ENCODE data around the gene UBAC2.

Gene UBAC2

DNA sequence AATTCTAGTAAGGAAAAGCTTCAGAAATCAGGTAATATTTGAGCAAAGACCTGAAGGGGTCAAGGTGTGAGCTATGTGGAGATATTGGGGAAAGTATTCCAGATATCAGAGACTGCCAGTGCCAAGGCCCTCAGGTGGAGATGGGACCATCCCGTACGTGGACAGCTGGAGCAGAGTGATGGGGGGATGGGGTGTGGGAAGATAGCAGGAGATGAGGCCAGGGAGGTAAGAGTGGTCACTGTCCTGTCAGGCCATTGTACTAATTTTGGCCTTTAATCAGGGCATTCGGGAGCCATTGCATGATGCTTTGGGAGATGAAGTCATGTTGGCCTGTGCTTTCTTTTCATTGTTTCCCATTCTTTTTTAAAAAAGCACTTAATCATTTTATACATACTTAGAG is 70.6 kb downstream of the UBAC2 start:
- DNase-seq (ENCODE audit: low read depth), result no peak

DNA sequence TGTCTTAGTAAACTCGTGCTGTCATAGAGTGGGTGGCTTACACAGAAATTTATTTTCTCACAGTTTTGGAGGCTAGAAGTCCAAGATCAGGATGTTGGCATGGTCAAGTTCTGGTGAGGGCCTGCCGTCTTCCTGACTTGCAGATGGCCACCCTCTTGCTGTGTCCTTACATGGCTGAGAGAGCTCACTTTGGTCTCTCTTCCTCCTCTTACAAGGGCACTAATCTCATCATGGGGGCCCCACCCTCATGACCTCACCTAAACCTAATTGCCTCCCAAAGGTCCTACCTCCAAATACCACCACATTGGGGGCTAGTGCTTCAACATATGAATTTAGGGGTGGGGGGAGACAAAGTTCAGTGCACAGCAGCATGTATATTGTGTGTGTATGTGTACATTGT is 71.8 kb downstream of the UBAC2 start:
- DNase-seq (ENCODE audit: low read depth), result no peak

DNA sequence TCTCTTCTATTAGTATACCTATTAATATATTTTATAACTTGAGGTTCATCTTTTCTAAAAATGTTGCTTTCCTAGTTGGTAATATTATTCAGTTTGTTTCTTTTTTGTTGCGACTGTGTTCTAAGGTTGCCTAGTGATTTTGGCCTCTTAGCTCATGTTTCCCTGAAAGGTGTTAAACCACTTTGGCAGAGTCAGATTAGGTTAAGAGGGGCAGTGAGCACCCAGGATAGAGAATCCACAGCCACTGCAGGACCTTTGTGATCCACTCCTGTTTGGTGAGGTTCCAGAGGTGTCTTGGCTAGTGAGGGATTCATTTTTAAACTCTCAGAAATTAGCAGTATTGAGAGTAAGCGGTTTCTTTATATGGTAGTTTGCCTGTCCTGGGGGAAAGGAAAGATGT is 72.5 kb downstream of the UBAC2 start:
- no peak for DNase-seq (ENCODE audit: low read depth)

DNA sequence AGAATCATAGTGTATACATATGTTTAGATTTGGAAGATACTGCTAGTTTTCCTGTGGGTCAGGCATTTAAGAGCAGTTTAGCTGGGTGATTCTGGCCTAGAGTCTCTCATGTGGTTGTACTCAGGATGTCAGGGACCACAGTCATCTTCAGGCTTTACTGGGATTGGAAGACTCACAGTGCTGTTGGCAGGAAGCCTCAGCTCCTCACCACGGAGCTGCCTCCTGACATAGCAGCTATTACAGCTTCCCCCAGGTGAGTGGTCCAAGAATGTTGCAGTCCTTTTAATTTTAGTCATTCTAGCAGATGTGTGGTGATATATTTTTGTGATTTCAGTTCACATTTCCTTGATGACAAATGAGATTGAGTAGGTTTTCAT is 74.4 kb downstream of the UBAC2 start:
- no peak for DNase-seq (ENCODE audit: low read depth)

DNA sequence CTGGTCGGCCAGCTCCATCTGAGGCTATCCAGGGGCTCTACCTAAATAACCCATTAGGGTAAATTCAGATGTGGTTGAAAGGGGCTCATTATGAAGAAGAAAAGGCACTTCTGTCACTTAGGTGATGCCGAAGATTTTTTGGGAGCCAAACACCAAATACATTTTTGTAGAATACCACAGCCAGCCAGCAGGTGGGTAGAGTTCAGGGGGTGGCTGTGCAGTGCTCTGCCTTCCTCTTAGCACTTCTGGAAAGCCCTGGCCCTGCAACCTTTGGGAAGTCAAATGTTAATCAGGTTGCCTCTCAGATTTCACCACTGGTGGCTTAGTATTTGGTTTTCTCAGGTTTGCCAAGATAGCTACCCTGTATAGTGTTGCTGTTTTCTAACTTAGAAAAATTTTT is 76.1 kb downstream of the UBAC2 start:
- DNase-seq (ENCODE audit: low read depth), result no peak

DNA sequence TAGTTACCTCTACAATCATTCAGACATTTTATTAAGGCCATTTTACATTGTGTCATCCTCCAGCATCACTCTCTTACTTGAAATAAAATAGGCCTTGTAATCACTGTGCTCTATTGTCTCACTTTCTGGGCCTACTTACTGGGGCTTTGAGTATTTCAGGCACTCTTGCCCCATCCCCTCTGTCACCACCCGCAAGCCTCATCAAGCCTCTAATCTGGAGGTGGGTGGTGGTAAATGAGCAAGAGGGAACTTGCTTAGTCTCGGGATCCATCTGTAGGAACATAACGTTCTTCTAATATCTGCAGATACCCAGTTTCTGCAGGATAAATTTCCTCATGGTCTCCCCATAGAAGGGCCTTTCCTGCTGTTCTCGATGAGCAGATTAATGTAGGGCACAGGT is 77.0 kb downstream of the UBAC2 start:
- DNase-seq (ENCODE audit: low read depth), result no peak

DNA sequence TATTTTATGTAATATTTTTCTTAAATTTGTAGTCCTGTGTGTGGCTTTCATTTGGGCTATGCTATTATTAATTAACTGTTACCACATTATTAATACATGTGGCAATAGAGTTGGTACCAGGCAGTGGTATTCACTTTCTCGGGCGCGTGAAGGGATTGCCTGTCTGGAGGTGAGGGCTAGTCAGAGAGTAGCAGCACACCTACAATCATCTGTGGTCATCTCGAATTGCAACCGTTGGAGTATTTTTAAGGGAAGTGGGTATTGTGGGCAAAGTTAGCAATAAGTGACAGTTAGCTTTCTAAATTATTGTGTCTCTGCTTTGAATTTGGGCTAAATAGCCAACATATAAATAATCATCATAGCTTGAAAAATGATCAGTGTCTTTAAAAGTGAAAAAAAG is 77.5 kb downstream of the UBAC2 start:
- DNase-seq (ENCODE audit: low read depth), result no peak

DNA sequence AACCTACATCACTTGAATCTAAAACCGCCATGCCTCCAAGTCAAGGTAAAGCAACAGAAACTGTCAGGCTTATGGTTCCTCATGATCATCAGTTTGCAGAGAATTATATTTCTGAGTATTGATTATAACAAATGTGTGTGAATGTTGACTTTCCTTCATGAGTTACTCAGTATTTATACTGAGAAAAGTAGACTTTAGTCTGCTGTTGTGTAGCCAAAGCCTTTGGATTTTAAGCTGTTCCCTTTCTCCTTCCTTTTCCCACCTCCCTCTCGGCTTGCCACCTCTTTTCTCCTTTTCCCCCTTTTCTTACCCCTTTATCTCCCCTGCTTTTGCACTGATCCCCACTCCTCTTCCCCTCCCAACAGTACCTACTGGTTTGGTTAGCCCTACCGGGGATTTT is 78.2 kb downstream of the UBAC2 start:
- DNase-seq (ENCODE audit: low read depth), result no peak

DNA sequence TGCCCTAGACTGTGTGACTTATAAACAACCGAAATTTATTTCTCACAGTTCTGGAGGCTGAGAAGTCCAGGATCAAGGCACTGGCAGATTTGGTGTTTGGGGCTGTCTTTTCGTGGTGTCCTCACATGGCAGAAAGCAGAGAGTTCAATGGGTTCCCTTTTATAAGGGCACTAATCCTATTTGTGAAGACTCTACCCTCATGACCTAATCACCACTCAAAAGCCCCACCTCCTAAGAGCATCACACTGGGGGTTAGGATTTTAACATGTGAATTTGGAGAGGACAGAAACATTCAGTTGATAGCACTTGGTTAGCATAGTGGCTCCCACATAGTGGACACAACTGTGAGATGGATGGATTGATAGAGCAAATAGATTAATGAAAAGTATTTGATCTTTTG is 79.0 kb downstream of the UBAC2 start:
- no peak for DNase-seq (ENCODE audit: low read depth)

DNA sequence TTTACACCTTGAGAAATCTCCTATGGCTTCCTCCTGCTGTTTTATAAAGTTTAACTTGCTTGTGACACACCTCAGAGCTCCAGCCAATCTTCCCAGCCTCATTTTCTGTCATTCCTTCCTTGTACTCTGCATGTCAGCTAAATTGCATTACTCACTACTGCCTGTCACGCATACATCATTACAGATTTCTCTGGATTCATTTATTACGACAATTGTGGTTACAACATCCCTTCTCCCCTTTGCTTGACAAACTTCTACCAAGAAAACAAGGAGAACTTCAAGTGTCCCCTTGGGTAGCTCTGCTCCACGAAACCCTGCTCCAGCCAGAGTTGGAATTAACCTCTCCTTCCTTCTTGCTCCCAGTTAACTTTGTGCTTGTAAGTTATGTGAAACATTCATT is 79.5 kb downstream of the UBAC2 start:
- no peak for DNase-seq (ENCODE audit: low read depth)

DNA sequence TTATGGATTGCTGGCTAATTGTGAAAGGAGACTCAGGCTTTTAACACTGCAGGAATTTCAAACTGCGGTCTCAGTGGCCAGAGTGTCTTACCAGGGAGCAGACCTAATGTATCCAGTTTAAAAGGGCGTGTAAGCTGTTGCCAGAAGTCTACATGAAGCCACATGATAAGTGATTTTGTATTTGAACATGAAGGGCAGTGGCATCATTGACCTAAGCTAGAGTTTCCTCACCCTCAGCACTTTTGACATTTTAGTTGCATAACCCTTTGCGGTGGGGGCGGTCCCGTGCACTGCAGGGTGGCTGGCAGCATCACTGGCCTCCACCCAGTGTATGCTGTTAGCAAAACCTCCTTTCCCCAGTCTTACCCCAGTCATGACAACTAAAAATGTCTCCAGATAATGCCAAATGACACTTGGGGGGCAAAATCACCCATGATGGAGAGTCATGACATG is 81.2 kb downstream of the UBAC2 start:
- DNase-seq (ENCODE audit: low read depth), result peak; percentile 41

DNA sequence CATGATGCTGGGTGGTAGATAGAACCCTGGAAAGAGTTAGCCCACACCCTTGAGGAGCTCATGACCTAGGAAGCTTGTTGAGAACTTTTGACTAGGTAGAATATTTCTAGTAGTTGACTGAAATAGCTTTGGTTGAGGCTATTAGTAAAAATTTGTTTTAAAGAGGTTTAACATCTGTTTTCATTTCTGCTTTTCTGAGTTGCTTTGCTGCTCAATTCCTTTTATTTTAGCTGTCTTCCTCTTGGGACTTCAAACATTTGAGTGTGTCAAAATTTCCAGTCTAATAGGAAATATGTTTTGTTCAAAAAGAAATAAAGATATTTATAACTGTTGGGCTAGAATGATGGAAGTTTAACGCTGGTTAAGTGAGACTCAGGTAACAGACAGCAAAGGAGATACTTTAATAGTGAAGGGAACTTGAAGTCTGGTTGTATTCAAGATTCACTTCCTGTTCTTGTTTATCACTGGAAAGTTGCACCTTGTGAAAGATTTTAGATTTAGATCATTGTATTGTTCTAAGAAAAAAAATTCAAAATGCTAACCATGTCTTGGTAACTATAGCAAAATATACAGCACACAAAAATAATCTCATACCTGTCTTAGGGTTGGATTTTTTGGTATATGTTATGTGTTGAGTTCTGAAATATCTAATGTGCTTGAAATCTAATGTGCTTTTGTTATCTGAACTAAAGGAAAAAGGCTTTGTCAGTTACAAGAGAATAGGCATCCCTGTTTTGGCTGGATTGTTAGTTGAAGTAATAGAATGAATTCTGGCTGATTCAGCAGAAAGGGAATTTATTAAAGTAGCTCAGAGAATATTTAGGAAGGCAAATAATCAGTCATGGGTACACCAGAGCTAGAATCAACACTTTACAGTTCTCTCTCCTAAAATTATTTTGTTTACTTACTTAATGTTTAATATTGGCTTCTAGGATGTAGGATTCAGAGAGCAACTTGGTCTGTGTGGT is 81.9 kb downstream of the UBAC2 start:
- no peak for DNase-seq (ENCODE audit: low read depth)

DNA sequence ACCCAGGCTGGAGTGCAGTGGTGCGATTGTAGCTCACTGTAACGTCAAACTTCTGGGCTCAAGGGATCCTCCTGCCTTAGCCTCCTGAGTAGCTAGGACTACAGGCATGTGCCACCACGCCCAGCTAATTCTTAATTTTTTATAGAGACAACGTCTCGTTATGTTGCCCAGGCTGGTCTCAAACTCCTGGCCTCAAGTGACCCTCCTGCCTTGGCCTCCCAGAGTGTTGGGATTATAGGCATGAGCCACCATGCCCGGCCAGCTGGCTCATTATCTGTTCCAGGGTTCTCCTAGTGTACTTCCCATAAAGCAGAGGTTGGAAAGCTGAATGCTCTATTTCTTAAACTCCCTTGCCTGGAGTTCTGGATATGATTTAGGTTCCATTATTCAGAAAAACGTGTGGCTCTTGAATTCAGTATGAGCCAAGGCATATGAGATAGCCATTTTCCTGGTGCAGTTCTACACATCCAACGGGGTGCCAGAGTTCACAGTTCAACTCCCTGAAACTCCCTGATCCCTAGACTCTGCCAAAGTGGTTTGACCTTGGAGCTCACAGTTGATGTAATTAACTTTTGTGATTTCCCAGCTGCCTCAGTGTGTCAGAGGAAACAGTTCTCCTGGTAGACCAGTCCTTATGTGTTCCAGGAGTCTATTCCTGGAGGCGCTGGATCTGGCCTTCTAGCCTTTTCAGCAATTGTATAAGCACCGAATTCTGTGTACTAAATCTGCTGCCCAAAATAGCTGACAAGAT is 85.0 kb downstream of the UBAC2 start:
- no peak for DNase-seq (ENCODE audit: low read depth)

DNA sequence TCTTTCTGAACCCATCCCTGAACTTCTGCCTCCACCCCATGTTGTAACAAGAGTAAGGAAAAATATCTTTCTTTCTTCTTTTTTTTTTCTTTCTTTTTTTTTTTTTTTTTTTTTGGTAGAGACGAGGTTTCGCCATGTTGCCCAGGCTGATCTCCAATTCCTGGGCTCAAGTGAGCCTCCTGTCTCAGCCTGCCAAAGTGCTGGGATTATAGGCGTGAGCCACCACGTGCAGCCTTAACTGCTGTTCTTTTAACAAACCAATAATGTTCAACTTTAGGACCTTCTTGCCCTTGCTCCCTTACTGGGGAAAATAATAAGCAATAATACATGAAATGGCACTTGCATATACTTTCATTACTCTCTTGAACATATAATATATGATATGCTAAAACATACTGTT is 86.9 kb downstream of the UBAC2 start:
- no peak for DNase-seq (ENCODE audit: low read depth)

DNA sequence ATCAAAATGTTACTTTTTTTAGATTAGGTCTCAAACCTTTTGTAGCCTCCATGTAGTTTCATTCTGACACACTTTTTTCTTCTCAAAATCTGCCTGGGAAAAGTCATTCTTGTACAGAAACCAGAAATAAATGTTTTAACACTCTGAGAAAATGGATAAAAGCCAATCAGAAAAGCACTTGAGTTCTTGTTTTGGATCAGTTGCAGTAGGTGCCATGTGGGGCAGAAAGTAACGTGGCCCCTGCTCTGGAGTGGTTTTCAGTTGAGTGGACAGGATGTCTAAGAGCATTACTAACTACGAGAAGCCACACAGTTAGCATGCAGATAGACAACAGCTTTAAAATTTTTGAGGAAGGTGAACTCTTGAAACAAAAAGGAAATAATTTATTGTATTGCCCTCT is 87.4 kb downstream of the UBAC2 start:
- no peak for DNase-seq (ENCODE audit: low read depth)

DNA sequence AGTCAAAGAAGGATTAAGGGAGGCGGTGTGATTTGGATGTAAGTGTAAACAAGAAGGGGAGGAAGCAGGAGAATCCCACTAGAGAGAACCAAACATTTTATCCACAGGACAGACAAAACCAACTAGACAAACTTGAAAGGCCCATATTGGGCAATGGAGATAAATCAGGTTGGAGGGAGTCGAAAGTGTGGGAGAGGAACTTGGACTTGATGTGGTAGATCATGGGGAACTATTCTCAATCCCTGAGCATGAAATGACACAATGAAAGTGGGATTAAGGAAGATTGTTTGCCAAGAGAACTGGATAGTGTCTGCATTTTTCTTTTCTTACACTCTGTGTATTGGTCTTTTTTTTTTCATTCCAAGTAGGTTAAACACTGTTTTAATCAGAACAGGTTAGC is 88.6 kb downstream of the UBAC2 start:
- DNase-seq (ENCODE audit: low read depth), result no peak

DNA sequence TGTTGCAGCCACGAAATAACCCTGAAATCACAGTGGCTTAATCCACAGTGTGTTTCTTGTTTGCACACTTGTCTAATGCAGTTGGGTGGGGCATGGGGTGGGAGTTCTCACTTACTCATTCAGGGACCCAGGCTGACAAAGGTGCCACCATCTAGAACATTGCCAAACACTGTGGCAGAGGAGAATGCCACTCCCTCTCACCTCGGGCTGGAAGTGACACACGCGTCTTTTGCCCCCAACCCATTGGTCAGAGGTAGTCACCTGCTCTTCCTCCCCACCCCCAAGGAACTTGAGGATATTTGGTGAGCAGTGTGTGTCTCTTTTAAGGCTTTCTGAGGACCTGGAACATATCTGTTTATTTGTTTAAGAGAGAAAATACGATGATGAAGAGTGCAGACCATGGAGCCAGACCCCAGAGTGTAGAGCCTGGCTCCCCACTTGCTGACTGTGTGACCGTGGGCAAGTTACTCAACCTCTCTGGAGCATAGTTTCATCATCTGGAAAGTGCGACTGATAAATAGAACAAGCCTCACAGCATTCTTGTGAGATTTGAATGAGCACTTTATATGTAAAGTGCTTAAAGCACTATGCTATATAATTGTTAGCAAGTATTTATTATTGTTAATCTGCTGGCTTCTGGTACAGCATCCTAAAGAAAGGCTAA is 89.2 kb downstream of the UBAC2 start:
- DNase-seq (ENCODE audit: low read depth), result peak; percentile 36

DNA sequence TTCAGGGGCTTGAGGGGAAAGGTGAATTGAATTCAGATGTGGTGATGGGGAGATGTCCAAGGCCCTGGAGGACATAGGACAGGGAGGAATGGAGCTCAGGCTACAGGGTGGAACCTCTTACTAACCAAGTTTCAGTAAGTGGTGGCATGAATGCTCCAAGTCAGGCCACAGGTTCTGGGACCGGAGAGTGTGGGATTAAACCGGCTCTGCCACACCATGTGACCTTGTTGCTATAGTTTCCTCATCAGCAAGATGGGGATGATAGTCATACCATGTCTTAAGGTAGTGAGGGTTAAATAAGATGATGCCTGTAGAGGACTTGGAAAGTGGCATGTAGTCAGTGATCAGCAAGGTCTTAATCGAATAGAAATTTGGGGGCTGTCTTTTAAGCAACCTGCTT is 90.2 kb downstream of the UBAC2 start:
- no peak for DNase-seq (ENCODE audit: low read depth)

DNA sequence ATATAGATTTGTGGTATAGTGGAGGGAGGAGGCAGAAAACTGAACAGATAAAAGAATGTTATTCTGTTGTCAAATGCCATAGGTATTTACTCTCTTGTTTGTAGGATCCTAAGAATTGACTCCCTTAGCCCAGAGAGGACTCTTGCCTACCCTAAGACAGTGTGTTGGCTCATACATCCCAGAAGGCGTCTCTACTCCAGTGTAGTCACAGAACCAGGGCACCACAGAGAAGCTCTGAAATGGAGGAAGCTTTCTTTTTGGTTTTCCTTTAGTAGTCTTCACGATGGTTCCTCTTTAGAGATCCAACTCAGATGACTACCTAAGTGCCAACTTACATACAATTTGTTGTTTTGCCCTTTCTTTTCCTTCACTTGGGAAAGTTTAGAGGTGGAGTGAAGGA is 92.5 kb downstream of the UBAC2 start:
- DNase-seq (ENCODE audit: low read depth), result no peak

DNA sequence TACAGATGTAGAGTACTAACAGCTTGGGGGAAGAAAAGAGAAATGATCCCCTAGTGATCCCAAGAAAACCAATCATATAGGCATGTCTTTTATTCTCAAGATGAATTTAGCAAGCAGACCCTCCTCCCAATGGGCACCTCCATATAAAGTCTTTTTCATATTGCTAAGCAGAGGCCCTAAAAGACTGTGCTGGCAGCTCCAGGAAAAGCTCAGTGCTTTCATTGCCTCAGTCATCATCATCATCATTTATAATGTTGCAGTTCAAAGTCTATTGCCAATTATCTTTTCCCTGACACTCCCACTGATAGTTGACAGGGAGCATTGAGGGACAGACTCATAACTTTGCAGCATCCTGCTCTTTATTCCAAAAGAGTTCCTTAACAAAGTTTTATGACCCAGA is 93.5 kb downstream of the UBAC2 start:
- DNase-seq (ENCODE audit: low read depth), result no peak

DNA sequence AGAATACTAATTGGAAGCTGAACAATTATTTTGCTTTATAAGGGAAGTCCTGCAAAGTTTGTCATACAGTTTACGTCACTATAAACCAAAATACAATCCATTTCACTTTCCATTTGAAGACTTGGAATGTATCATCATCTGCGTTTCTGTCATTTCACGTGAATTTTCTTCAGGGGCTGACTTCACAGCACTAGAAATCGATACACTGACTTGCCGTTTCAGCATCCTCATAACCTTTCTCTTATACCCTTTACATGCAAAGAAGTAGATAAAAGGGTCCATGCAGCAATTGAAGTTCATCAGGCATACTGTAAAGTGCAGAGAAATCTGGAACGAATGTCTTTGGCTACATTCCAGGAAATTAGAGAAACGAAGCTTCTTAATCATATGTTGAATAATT is 94.3 kb downstream of the UBAC2 start:
- no peak for DNase-seq (ENCODE audit: low read depth)

DNA sequence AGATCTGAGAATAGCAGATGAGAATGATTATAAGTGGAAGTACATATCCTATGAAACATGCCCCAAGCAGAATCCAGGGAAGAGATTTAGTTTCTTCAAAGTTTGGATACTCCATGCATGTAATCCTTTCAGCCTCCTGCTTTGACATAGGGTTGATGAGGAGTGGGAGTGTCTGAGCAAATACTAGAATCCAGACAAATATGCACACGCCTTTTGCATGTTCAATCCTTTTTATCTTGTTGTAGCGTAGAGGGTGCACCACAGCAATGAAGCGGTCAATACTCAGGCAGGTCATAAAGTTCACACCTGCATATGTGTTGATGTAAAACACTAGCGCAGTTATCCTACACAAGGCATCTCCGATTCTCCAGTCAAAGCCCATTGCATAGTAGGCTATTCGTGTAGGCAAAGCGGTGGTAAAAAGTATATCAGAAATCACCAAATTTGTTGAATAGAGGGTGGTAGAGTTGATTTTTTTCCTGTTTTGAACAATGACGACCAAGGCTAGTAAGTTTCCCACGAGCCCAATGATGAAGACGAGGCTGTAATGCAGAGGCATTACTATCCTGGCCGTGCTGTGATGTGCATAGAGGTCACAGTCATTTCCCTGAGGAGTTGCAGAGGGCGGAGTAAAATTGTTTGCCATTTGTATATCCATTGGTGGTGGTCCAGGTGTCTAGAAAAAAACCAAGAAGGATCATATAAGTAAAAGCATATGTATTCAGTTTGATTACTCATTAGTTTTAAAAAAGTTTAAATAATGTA is 95.0 kb downstream of the UBAC2 start:
- DNase-seq (ENCODE audit: low read depth), result no peak

All from activated T-helper 9 cell treated with anti-CD3 and anti-CD28 coated beads, Interleukin-2, amount 50 U/mL, for 16 hours (primary cell).